ENCODE measurements around the gene TRNP1. TPM values are rescaled to one million over a fixed set of nuclear protein-coding genes. Genes with fewer than 3 reads are reported as not detected.
A peak's percentile ranks its signal among the peaks of the same experiment; 100 is the strongest.
"Not testable (repeated sequence)": the region's sequence is repeated elsewhere in the genome, so short reads cannot be mapped to it uniquely, and the experiment has no call there.

The TRNP1 gene, protein sequence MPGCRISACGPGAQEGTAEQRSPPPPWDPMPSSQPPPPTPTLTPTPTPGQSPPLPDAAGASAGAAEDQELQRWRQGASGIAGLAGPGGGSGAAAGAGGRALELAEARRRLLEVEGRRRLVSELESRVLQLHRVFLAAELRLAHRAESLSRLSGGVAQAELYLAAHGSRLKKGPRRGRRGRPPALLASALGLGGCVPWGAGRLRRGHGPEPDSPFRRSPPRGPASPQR
- total RNA-seq: 1.4 and 3.1 TPM in 2 replicates

DNA sequence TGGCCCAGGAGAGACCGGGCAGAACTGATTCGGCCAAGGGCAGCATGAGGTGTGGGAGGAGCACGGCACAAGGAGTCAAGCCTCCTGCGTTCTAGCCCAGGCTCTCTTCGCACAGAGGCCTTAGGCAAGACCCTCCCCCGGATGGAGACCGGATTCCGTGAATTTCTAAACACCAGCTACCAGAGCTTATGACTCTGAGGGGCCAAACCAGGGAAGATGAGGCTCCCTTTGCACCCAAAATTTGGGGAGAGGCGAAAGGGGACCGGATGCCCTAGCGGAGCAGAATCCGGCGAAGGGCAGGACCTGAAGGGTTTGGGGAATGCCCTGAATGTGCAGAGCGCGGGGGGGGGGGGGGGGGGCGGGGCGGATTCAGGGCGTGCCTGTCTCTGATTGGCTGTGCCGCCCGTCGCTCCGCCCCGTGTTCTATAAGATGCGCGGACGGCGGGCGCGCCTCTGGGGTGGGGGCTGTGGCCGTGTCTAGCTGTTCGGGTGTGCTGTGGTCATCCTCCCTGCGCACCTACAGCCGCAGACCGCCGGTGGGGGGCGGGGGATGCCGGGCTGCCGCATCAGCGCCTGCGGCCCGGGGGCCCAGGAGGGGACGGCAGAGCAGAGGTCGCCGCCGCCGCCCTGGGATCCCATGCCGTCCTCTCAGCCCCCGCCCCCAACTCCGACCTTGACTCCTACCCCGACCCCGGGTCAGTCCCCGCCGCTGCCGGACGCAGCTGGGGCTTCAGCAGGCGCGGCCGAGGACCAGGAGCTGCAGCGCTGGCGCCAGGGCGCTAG is at the start of gene TRNP1:
TRNP1 (plus strand) TSS at position 456 of the 783 bp plus-strand sequence; CDS start at position 551, 95 bp downstream.
- DNase-seq (ENCODE audit: low read depth in 2 of 2): peak in 1 of 2 donors; percentile 78

DNA sequence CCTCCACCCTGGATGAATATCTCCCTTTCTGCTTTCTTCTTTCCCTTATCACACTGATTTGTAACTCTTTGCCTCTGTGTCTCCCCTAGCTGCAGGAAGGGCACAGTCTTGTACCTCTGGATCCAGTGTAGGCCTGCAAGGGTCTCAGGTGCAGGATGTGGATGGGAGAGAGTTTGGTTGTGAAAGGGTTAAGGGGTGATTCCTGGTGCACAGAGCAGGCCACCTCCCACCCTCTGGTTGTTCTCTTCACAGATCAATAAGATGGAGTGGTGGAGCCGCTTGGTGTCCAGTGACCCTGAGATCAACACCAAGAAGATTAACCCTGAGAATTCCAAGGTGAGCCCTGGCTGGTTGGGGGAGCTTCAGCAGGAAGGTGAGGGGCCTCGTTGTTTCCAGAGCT is 48.4 kb upstream of the TRNP1 start:
- no peak for DNase-seq (ENCODE audit: low read depth in 2 of 2)

DNA sequence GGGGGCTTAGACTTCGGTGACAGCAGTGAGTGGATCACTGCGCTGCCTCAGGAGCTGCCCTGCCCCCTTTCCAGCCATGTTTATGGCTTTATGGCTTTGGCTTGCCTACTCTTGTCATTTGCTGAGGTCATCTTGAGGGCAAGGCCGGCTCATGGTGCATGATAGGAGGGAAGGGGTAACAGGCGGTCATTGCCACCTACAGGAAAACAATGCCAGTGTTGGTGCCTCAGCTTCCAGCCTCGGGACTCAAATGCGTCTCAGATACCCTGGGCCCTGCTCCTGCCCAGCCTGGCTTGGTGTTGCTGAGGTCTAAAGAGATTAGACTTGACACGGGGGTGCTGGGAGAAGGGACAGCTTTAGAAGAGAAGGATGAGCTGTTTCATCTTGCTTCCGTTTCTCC is 47.8 kb upstream of the TRNP1 start:
- no peak for DNase-seq (ENCODE audit: low read depth in 2 of 2)

DNA sequence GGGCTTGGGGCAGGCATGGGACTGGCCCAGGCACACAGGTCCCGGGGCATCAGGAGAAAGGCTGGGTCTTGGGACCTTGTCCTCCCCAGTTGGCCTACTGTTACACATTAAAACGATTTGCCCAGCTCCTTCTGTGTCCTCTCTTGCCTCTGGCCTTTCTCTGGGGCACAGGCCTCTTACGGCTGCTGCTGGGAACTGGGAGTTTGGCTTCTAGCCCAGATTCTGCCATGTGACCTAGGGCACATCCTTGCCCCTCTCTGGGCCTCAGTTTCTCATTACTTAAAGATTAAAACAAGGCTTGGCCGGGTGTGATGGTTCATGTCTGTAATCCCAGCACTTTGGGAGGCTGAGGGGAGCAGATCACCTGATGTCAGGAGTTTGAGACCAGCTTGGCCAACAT is 47.2 kb upstream of the TRNP1 start:
- no peak for DNase-seq (ENCODE audit: low read depth in 2 of 2)

DNA sequence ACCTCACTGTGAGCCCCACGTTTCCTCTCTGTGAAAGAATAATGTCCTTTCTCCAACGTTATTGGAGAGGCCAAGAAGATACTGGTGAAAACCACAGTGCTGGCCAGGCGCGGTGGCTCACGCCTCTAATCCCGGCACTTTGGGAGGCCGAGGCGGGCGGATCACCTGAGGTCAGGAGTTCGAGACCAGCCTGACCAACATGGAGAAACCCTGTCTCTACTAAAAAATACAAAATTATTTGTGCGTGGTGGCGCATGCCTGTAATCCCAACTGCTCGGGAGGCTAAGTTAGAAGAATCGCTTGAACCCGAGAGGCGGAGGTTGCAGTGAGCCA is 44.8 kb upstream of the TRNP1 start:
- DNase-seq (ENCODE audit: low read depth in 2 of 2): not testable (repeated sequence)

DNA sequence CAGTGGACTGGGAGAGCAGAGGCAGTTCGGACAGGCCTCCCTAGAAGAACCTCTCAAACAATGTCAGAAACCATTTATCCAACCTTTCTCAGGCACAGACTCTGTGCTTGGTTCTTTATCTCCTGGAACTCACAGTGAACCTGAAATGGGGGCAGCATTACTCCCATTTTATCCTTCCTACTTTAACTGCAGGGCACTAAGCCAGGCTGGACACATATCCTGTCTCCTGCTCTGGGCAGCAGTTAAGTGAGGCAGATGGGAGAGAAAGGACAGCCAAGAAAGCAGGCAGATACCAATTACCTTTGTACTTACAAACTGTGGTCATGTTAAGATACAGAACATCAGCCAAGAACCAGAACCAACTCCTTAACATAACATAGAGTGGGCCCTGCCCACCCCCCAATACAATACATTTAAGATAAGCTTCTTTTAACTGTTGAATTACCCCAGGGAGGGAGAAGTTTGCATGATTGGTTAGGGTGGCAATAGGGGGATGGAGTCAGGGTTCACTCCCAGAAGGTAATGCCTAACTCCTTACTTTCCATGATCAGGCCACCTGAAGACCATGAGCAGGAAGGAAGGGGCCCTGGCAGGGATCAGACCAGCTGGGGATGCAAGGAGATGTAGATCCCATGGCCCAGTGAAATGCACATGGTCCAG is 44.1 kb upstream of the TRNP1 start:
- DNase-seq (ENCODE audit: low read depth in 2 of 2): peak in 1 of 2 donors; percentile 15

DNA sequence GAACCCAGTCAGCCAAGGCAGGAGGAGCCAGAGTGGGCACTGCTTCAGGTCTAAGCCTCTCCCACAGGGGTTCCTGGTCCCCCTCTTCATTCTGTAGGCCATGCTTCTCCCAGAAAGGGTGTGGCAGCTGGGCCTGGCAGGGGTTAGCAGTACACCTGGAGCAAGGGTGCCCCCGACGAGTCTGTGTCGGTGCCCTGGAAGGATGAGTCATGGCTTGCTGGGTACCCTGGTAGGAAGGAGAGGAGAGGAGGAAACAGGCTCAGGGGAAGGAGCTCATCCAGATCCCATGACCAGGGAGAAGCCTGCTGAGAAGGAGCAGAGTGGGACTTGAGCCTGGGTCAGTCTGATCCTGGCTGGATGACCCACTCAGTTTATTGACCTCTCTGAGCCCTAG is 43.6 kb upstream of the TRNP1 start:
- DNase-seq (ENCODE audit: low read depth in 2 of 2): peak in 1 of 2 donors; percentile 26

DNA sequence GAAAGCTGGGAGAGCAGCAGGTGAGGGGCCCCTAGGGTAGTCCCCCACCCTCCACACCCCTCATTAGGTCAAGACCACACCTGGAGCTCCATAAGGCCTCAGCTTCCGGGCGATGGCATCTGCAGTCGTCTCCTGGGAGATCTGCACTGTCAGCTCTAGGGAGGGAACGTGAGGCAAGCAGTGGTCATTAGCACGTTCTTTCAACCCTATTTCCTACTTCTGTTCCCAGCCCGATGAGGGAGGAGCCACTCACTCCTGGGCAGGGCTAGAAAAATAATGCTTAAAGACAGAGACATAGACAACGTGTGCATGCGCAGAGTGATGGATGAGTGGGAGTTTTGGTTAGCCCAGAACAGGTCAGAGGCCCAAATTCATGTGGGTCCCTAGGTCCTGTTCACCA is 42.9 kb upstream of the TRNP1 start:
- no peak for DNase-seq (ENCODE audit: low read depth in 2 of 2)

DNA sequence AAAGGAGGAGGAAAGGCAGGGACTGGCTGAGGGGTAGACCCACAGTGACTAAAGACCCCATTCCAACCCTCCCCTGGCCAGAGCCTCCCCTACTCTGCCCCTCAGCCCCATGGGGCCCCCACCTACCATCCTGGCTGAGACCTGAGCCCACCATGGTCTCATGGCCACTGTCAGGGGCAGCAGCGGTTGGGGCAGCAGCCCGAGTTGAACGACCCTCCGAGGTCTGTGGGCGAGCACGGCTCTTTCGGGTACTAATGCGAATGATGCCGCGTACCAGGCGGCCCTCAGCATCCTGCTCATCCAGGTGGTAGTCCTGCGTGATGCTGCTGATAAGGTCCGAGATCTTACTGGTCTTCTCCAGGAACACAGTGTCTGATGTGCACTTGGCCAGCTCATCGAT is 42.3 kb upstream of the TRNP1 start:
- no peak for DNase-seq (ENCODE audit: low read depth in 2 of 2)

DNA sequence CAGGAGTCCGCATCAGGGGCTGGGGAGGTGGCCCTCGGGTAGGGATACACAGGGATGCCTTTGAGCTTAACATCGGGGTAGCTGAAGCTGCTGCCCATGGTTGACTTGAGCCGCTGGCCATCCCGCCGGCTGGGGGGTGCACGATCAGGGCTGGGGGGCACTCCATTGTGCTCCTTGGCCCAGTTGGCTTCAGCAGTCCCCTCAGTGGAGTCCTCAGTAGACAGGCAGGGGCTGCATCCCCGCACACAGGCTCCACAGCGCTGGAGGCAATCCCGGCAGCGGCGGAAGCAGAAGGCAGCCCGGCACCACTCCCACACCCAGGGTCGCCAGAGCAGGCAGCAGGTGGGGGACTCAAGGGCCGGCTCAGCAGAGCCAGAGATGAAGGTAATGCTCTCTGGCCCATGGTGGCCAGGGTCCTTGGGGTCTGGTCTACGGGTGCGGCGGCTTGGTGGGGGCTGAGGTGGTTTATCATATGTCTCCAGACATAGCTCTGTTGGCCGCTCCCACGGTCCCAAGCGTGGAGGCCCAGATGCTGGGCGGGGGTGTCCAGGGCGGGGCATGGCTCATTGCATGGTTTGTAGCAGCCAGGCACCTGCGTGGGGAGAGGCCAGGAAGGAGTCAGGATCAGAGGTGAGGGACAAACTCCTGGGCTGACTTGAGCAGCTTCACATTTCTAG is 41.5 kb upstream of the TRNP1 start:
- no peak for DNase-seq (ENCODE audit: low read depth in 2 of 2)

DNA sequence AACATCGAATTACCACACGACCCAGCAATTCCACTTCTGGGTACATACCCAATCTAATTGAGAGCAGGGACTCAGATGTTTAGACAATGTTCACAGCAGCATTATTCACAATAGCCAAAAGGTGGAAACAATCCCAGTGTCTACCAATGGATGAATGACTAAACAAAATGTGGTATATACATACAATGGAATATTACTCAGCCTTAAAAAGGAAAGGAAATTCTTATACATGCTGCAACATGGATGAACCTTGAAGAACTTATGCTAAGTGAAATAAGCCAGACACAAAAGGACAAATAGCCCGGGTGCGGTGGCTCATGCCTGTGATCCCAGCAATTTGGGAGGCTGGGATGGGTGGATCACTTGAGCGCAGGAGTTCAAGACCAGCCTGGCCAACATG is 40.1 kb upstream of the TRNP1 start:
- DNase-seq (ENCODE audit: low read depth in 2 of 2): no peak

DNA sequence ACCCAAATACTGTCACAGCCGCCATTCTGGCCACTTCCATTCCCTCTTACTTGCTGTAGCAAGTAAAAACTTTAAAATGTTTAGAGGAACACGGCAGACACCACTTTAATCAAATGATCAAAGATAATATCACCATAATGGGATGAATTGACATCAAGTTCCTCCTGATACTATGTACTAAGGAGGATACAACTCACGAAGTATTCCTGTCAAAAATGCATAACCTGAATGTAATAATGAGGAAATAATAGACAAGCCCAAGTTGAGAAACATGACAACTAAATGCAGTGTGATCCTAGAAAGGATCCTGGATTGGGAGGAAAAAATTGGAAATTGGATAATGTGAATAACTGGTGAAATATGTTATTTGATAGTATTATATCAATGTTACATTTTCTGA is 37.2 kb upstream of the TRNP1 start:
- DNase-seq (ENCODE audit: low read depth in 2 of 2): no peak

DNA sequence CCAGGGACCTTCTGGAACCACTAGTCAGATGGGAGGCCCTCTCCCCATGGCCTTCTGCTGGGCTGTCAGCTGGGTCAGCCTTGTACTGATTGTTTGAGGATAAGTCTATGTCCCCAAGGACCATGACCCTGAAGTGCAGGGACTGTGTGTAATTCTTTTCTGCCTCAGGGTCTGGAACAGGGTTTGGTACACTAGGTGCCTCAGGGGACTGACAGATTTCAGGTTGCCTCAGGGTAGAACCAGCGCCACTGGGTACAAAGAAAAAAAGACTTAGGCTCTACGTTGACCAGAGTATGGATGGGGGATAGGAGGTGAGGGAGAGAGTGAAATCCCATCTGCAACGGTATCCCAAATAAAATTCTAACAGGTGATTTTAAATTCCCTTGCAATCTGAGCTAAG is 36.2 kb upstream of the TRNP1 start:
- DNase-seq (ENCODE audit: low read depth in 2 of 2): no peak

DNA sequence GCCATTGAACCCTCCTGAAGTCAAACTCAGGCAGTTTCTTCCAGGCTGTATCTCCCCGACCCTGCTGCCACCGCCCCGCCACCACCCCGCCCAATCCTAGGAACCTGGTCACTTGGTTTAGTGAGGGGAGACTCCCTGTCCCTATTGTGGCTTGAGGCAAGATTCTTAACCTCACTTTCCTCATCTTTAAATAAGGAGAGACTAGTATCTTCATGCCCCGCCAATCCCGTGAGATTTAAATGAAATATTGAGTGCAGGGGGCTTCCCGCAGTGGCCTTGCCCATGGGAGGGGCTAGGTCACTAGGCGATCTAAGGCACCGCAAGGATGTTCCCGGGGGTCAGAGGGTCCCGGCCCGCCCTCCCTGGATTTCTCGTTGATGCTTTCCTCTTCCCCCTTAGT is 34.2 kb upstream of the TRNP1 start:
- DNase-seq (ENCODE audit: low read depth in 2 of 2): no peak

DNA sequence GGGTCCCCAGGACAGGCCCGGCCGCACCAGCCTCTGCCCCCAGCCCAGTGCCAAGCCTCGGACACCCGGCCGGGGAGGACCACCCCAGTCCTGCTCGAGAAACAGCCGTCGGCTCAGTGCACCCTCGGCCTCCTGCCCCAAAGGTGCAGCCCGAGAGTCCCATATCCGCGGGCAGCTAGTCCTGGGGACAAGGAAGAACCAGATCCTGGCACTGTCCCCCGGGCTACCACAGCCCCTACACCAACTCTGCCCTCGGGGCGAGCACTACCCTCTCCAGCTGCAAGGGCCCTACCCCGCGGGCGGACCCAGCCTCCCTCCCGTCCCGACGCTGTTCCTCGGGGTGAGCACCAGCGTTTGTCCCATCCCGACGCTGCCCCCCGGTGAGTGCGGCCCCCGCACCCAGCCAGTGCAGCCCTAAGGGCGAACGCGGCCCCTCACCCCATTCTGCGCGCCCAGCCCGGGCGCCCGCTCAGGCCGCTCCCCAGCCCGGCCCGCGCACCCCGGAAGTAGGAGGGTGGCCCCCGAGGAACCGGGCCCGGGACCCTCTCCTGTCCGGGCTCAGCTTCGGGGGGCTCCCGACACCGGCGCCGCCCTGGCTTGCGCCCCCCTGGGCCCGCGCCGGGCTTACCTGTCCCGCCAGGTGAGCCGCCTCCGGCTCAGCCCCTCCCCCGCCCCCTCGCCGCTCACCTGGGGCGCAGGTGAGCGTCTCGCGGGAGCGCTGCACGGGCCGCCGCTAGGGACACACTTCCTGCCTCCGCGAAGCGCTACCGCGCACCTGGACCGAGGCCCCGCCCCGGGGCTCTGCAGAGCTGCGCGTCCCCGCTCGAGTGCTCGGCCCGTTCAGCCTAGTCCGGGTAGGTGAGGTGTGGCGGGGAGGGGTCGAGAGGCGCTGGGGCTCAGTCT is 33.5 kb upstream of the TRNP1 start, which contains the start of gene KDF1:
KDF1 (minus strand) TSS at position 747 of the 903 bp plus-strand sequence. CDS start 8,088 bp downstream, outside the sequence.
- DNase-seq (ENCODE audit: low read depth in 2 of 2): no peak

DNA sequence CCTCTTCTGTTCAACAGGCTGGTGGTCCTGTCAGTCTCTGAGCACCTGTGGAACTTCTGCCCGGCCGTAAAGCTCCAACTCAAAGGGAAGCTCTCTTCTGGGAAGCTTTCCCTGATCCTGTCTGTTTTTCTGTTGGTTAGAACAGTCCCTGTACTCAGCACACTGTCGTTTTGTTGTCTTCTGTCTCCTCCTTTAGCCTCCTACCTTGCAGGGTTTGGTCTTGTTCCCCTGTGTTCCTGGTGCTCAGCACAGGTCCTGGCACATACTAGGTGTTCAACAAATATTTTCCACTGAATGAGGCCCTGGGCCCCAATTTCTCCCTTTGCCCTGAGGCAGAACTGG is 32.9 kb upstream of the TRNP1 start:
- DNase-seq (ENCODE audit: low read depth in 2 of 2): no peak

DNA sequence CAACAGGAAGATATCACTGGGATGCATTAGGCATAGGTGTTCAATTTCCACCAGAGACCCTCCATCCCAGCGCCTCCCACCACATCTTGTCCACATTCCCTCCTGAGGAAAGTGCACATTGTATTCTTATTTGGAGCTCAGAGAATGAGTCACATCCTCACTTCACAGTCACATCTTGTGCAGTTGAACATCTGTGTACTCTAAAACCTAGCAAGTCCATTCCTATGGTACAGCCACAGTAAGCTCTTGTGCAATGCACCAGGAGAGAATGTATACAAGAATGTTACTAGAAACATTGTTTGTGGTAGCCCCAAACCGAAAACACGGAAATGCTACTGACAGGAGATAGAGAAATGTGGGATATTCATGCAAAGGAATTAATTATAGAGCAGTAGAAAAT is 31.7 kb upstream of the TRNP1 start:
- peak in 1 of 2 donors; percentile 70 for DNase-seq (ENCODE audit: low read depth in 2 of 2)

DNA sequence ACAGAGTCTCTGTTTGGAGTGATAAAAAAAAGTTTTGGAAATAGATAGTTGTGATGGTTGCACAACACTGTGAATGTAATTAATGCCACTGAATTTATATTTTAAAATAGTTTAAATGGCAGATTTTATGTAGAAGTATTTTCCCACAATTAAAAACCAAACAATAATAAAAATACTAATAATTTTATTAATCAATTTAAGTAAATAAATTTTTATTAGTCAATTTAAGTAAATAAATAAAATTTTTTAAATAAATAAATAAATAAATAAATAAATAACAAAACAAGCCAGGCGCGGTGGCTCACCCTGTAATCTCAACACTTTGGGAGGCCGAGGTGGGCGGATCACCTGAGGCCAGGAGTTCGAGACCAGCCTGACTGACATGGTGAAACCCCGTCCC is 28.3 kb upstream of the TRNP1 start:
- no peak for DNase-seq (ENCODE audit: low read depth in 2 of 2)

DNA sequence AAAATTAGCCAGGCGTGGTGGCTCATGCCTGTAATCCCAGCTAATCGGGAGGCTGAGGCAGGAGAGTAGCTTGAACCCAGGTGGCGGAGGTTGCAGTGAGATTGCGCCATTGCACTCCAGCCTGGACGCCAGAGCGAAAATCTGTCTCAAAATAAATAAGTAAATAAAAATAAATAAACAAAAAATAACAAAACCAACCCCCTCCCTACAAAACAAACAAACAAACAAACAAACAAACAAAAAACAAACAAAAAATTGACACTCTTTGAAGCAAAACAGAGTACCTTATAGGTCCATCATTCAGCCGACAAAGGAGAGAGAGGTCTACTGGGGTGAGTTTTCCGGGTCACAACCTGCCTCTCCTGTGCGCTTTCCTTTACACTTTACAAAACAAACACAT is 27.9 kb upstream of the TRNP1 start:
- no peak for DNase-seq (ENCODE audit: low read depth in 2 of 2)

DNA sequence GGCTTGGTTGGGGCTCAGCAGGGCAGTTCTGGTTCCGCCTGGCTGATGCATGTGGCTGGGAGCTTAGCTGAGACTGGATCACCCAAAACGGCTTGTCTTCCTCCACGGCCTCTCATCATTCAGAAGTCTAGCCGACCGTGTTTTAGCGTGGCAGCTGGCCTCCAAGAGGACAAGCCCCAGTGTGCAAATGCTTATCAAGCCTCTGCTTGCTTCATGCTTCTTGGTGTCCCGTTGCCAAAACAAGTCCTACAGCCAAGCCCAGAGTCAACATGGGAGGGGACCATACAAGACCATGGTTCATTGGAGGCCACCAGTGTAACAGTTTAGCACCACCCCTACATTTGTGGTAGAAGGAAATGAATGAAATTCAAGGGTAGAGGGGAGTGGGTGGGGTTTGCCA is 22.7 kb upstream of the TRNP1 start:
- no peak for DNase-seq (ENCODE audit: low read depth in 2 of 2)

DNA sequence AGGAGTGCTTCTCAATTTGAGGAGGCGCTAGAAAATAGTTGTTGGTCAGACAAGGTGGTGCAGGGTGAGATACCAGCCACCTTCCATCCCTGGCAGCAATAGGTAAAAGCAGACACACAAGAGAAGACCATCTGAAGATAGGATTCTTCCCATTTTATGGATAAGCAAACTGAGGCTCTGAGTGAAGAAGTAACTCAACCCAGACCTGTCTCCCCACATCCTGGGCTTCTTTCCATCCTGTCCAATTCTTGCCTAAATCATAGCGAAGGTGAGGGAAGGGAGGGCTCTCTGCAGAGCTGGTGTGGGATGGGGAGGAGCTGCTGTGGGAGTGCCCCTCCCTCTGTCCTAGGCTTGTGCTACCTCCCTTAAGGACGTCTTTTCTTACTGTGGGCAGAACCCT is 21.9 kb upstream of the TRNP1 start:
- DNase-seq (ENCODE audit: low read depth in 2 of 2): no peak

Measured in dermis microvascular lymphatic vessel endothelial cell (primary cell).